ENCODE results near the gene BRD9.
A peak's percentile ranks its signal among the peaks of the same experiment; 100 is the strongest.

Gene BRD9

GRCh38 chr5:902129-902916, 9.7 kb upstream of the BRD9 start:
- no peak overlapping the region for H3K4me3 ChIP-seq
- no peaks in the 10 kb centered on the region for H3K36me3 ChIP-seq
- H3K4me1 ChIP-seq = no peaks in the 10 kb centered on the region
- no peak for DNase-seq
- H3K9me3 ChIP-seq = no peaks in the 10 kb centered on the region
- intact Hi-C loops (cut with DNase I; ENCODE audit: low total_unique reads) = loop anchor here (5.0 kb wide), 1 partner anchor 230 kb away; no protein-coding TSS in a partner anchor
- H3K27ac ChIP-seq = no peak overlapping the region
- TF ChIP-seq CTCF (IDR thresholded peaks at IDR 0.05) = no peak
- H3K27me3 ChIP-seq = no peaks in the 10 kb centered on the region

GRCh38 chr5:900781-901180, 8.2 kb upstream of the BRD9 start:
- H3K27ac ChIP-seq = no peak overlapping the region
- H3K9me3 ChIP-seq = no peaks in the 10 kb centered on the region
- no peak overlapping the region for H3K4me3 ChIP-seq
- no peak for TF ChIP-seq CTCF (IDR thresholded peaks at IDR 0.05)
- no peaks in the 10 kb centered on the region for H3K36me3 ChIP-seq
- no peaks in the 10 kb centered on the region for H3K4me1 ChIP-seq
- intact Hi-C loops (cut with DNase I; ENCODE audit: low total_unique reads) = loop anchor here (5.0 kb wide), 1 partner anchor 228 kb away; no protein-coding TSS in a partner anchor
- no peak for DNase-seq
- H3K27me3 ChIP-seq = no peaks in the 10 kb centered on the region

GRCh38 chr5:893711-894110, 1.1 kb upstream of the BRD9 start:
- Histone ChIP-seq H3K27me3 (no peaks in the 10 kb centered on the region), H3K4me3 (peak overlapping the region in 1 of 2 donors; percentile 77)
- intact Hi-C loops (cut with DNase I; ENCODE audit: low total_unique reads) = no loop called here

GRCh38 chr5:893137-893506, 521 bp upstream of the BRD9 start:
- Histone ChIP-seq H3K27ac (peak overlapping the region; percentile 82 to 84), H3K36me3 (peaks cover 20 to 32% (median 21%) of the 10 kb centered on the region in 3 donors), H3K9me3 (no peaks in the 10 kb centered on the region), H3K27me3 (no peaks in the 10 kb centered on the region), H3K4me1 (peaks cover 0 to 28% (median 19%) of the 10 kb centered on the region in 4 donors), H3K4me3 (peak overlapping the region; percentile 77 to 80)
- no peak for TF ChIP-seq CTCF (IDR thresholded peaks at IDR 0.05)
- intact Hi-C loops (cut with DNase I; ENCODE audit: low total_unique reads) = no loop called here
- no peak for DNase-seq

More at GRCh38 chr5:893711-894110, 1.1 kb upstream of the BRD9 start:
- Histone ChIP-seq H3K27ac (no peak overlapping the region), H3K4me1 (peaks cover 0 to 28% (median 19%) of the 10 kb centered on the region in 4 donors), H3K36me3 (peaks cover 14 to 26% (median 15%) of the 10 kb centered on the region in 3 donors), H3K9me3 (no peaks in the 10 kb centered on the region)
- DNase-seq = no peak
- no peak for TF ChIP-seq CTCF (IDR thresholded peaks at IDR 0.05)

GRCh38 chr5:891837-892393, 686 bp downstream of the BRD9 start:
- Histone ChIP-seq H3K4me3 (peak overlapping the region; percentile 77 to 80), H3K36me3 (peaks cover 31 to 44% (median 32%) of the 10 kb centered on the region in 3 donors), H3K27me3 (no peaks in the 10 kb centered on the region), H3K27ac (peak overlapping the region; percentile 82 to 84), H3K9me3 (no peaks in the 10 kb centered on the region), H3K4me1 (peaks cover 0 to 28% (median 19%) of the 10 kb centered on the region in 4 donors)
- intact Hi-C loops (cut with DNase I; ENCODE audit: low total_unique reads) = no loop called here
- TF ChIP-seq CTCF (IDR thresholded peaks at IDR 0.05) = no peak
- no peak for DNase-seq

All from tibial artery (tissue), 4 donors.